SK-N-SH (cell line): ENCODE data around the gene ENSA. TPM values are rescaled to one million over a fixed set of nuclear protein-coding genes. Genes with fewer than 3 reads are reported as not detected.

Source experiments
- CTCF ChIA-PET: fragments of 300-600, 350-600 bp; formaldehyde crosslinking; extraction: SDS; loops from one replicate; lab custom pipeline; 2021; lab: Yijun Ruan, JAX
- POLR2A ChIA-PET: fragments of 350-600 bp; sonication (Branson Sonifier 250); formaldehyde crosslinking; extraction: SDS; loops from one replicate; lab custom pipeline; 2020; ENCODE audit warnings: antibody characterized with exemption, inconsistent platforms; lab: Yijun Ruan, JAX
- DNase-seq: peaks from one replicate; pipeline ENCODE4 v3.0.0; 2012
- H2AFZ ChIP-seq: fragments of 200-600 bp; sonication (generic); 2 replicates; pipeline ENCODE4 v1.8.1; 2016; ENCODE audit warnings: antibody characterized with exemption, mild to moderate bottlenecking, low read depth
- H3F3A ChIP-seq: fragments of 200-600 bp; sonication (generic); replicated peaks from 2 replicates; pipeline ENCODE3; 2016; ENCODE audit warnings: antibody characterized with exemption, mild to moderate bottlenecking; ENCODE audit not compliant: insufficient read depth
- H3K27ac ChIP-seq, 2 experiments: fragments of 200-500 bp in 1 of 2; fragments of 200-600 bp in 1 of 2; sonication (Bioruptor generic) in 1 of 2; sonication (generic), shearing (Covaris generic) in 1 of 2; 2 replicates each; pipeline versions ENCODE4 v1.5.1 to v1.6.1; 2014 to 2016; ENCODE audit warnings: low read depth in 2 of 2, inconsistent platforms in 1 of 2, low read length in 1 of 2, mild to moderate bottlenecking in 1 of 2, mixed read lengths in 1 of 2
- H3K27me3 ChIP-seq: fragments of 200-600 bp; sonication (generic), shearing (Covaris generic); 2 replicates; pipeline ENCODE4 v1.6.1; 2016; ENCODE audit warnings: mixed run types; ENCODE audit not compliant: insufficient read depth
- H3K36me3 ChIP-seq, 2 experiments: fragments of 200-500 bp in 1 of 2; fragments of 200-600 bp in 1 of 2; sonication (Bioruptor generic) in 1 of 2; sonication (generic) in 1 of 2; replicated peaks in 1 of 2; 2 replicates each; pipeline versions ENCODE3 to v1.5.1; 2014 to 2016; ENCODE audit warnings: low read length in 1 of 2, mild to moderate bottlenecking in 1 of 2; ENCODE audit not compliant: insufficient read depth in 2 of 2, control insufficient read depth in 1 of 2
- H3K4me1 ChIP-seq, 2 experiments: fragments of 200-500 bp in 1 of 2; fragments of 200-600 bp in 1 of 2; sonication (Bioruptor generic) in 1 of 2; sonication (generic), shearing (Covaris generic) in 1 of 2; 2 replicates each; pipeline versions ENCODE4 v1.5.1 to v1.6.1; 2014 to 2016; ENCODE audit warnings: low read depth in 1 of 2, low read length in 1 of 2, mixed run types in 1 of 2; ENCODE audit not compliant: insufficient read depth in 2 of 2, control insufficient read depth in 1 of 2
- H3K4me2 ChIP-seq: fragments of 200-600 bp; sonication (generic), shearing (Covaris generic); 2 replicates; pipeline ENCODE4 v1.6.1; 2017; ENCODE audit warnings: mixed run types
- H3K4me3 ChIP-seq, 2 experiments: fragments of 200-500 bp in 1 of 2; fragments of 200-600 bp in 1 of 2; sonication (Bioruptor generic) in 1 of 2; sonication (generic), shearing (Covaris generic) in 1 of 2; 2 replicates each; pipeline versions ENCODE4 v1.5.1 to v1.8.1; 2014 to 2016; ENCODE audit warnings: low read depth in 2 of 2, inconsistent platforms in 1 of 2, low read length in 1 of 2, mild to moderate bottlenecking in 1 of 2, mixed read lengths in 1 of 2, moderate library complexity in 1 of 2
- H3K79me2 ChIP-seq: fragments of 200-600 bp; sonication (generic); 2 replicates; pipeline ENCODE4 v1.8.1; 2017; ENCODE audit warnings: mild to moderate bottlenecking; ENCODE audit not compliant: insufficient read depth
- H3K9ac ChIP-seq: fragments of 200-600 bp; sonication (generic); 2 replicates; pipeline ENCODE4 v1.6.1; 2017; ENCODE audit warnings: mixed run types
- H3K9me2 ChIP-seq: fragments of 200-600 bp; sonication (generic); 2 replicates; pipeline ENCODE4 v1.6.1; 2017; ENCODE audit warnings: mixed run types
- H3K9me3 ChIP-seq: fragments of 200-600 bp; sonication (generic); 2 replicates; pipeline ENCODE4 v1.6.1; 2017; ENCODE audit warnings: mixed run types, mild to moderate bottlenecking, moderate library complexity
- H4K20me1 ChIP-seq: fragments of 200-600 bp; sonication (generic); 2 replicates; pipeline ENCODE4 v1.6.1; 2017; ENCODE audit warnings: mild to moderate bottlenecking, mixed run types; ENCODE audit not compliant: insufficient read depth
- CHD2 ChIP-seq: fragments of 150-350 bp; IDR thresholded peaks from 2 replicates; pipeline ENCODE4 v1.6.1; 2018; ENCODE audit warnings: low read length; ENCODE audit not compliant: partially characterized antibody
- CTCF ChIP-seq: fragments of 200-600 bp; sonication (generic); IDR thresholded peaks from 2 replicates; pipeline ENCODE4 v1.6.1; 2017; ENCODE audit warnings: antibody characterized with exemption, mild to moderate bottlenecking, moderate library complexity
- ELF1 ChIP-seq: IDR thresholded peaks from 2 replicates; pipeline ENCODE4 v1.4.0; 2012
- GABPA ChIP-seq: IDR thresholded peaks from 2 replicates; pipeline ENCODE4 v1.4.0; 2012; ENCODE audit warnings: low read depth, mild to moderate bottlenecking
- JUND ChIP-seq: IDR thresholded peaks from 2 replicates; pipeline ENCODE4 v1.4.0; 2012
- MAX ChIP-seq: IDR thresholded peaks from 2 replicates; pipeline ENCODE4 v1.4.0; 2012; ENCODE audit warnings: low read depth
- MEF2A ChIP-seq: IDR thresholded peaks from 2 replicates; pipeline ENCODE4 v1.4.0; 2012; ENCODE audit warnings: low read depth, borderline replicate concordance
- MXI1 ChIP-seq: IDR thresholded peaks from 2 replicates; pipeline ENCODE4 v1.6.1; 2012; ENCODE audit warnings: mild to moderate bottlenecking, low read depth, low read length, improper control_type of control experiment
- NRF1 ChIP-seq: IDR thresholded peaks from 2 replicates; pipeline ENCODE4 v1.6.1; 2012; ENCODE audit warnings: low read depth, mild to moderate bottlenecking, low read length
- REST ChIP-seq: IDR thresholded peaks from 2 replicates; pipeline ENCODE4 v1.6.1; 2012; ENCODE audit warnings: mild to moderate bottlenecking, low read depth, low read length, moderate library complexity
- RFX5 ChIP-seq: IDR thresholded peaks from 2 replicates; pipeline ENCODE4 v1.6.1; 2012; ENCODE audit warnings: mild to moderate bottlenecking, improper control_type of control experiment, low read length
- RXRA ChIP-seq: IDR thresholded peaks from 2 replicates; pipeline ENCODE4 v1.4.0; 2012; ENCODE audit warnings: low read depth, mild to moderate bottlenecking, borderline replicate concordance
- USF1 ChIP-seq: IDR thresholded peaks from 2 replicates; pipeline ENCODE4 v1.4.0; 2012; ENCODE audit warnings: low read depth, borderline replicate concordance
- whole genome bisulfite sequencing: methylation state at CpG from one replicate; pipeline ENCODE4 v1.1.6; 2017; ENCODE audit warnings: low lambda C conversion rate; 5-methylcytosine and 5-hydroxymethylcytosine counted together
- polyA plus RNA-seq, 3 experiments: library from polyadenylated mRNA; depleted of rRNA; stranded (reverse); fragments of >200 nt; gene quantifications; 2 replicates each; pipeline ENCODE4 v1.2.3, GENCODE V29; 2012

ENSA gene
- polyA plus RNA-seq, 1 of the 3 experiments (the other 2 are of a cell fraction), result 56.3 TPM

GRCh38 chr1:150576794-150577556, 52.4 kb downstream of the ENSA start:
- peaks cover 98% of the 10 kb centered on the region for H3K79me2 ChIP-seq
- POLR2A ChIA-PET, result interaction anchor here (7.0 kb wide), 1 partner anchor 12 kb away, joined by 149 read pairs; no protein-coding TSS in a partner anchor
- peaks cover 15 to 28% of the 10 kb centered on the region in 2 experiments; a peak in 3 of 4 replicates for H3K4me1 ChIP-seq
- peak overlapping the region; percentile 100 for H3K9ac ChIP-seq
- H3K27me3 ChIP-seq, result no peaks in the 10 kb centered on the region
- CTCF ChIA-PET, result interaction anchor here (1.2 to 13.4 kb wide), 3 partner anchors 9 to 43 kb away, joined by 4 to 142 read pairs (median 9); no protein-coding TSS in a partner anchor
- peaks cover 71% of the 10 kb centered on the region for H3F3A ChIP-seq
- no peaks in the 10 kb centered on the region for H3K9me3 ChIP-seq
- WGBS, result 6% methylated on average over 2 of the region's 2 CpGs
- no peak overlapping the region for H2AFZ ChIP-seq
- H3K36me3 ChIP-seq, result peaks cover 58 to 71% of the 10 kb centered on the region in 2 experiments
- peak overlapping the region; percentile 89 for H3K4me2 ChIP-seq
- DNase-seq, result no peak
- no peaks in the 10 kb centered on the region for H3K9me2 ChIP-seq
- TF ChIP-seq ELF1 (no peak), USF1 (no peak), CHD2 (no peak), CTCF (no peak), MAX (no peak), NRF1 (no peak), RFX5 (no peak), MEF2A (no peak), GABPA (no peak), JUND (no peak), MXI1 (no peak), RXRA (no peak), REST (no peak)
- TF ChIP-seq, all 33 proteins: peak for 0
- peaks cover 71% of the 10 kb centered on the region for H4K20me1 ChIP-seq
- H3K4me3 ChIP-seq, result peak overlapping the region; percentile 95 to 98
- H3K27ac ChIP-seq, result peak overlapping the region; percentile 97 to 100
